Measurements from ENCODE around the gene ZNF385D.
A peak's percentile ranks its signal among the peaks of the same experiment; 100 is the strongest.

ZNF385D gene

DNA sequence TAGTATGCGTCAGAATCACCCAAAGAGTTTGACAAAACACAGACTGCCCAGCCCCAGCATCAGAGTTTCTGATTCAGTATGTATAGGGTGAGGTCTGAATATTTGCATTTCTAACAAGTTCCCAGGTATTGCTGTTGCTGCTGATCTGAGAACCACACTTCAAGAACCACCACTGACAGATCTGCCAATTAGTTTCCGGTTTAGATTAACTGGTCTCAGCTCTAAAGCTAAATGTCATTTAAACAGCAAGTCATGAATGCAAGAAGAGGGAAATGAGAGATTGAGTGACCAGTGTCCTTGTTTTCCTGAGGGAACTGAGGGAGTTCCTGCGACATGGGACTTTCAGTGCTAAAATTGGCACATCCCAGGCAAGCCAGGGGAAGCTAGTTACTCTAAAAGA is 305.0 kb downstream of the ZNF385D start:
- H3K4me3 ChIP-seq (ENCODE audit: low read depth, low read length), result no peak overlapping the region
- TF ChIP-seq, protein P1, sequence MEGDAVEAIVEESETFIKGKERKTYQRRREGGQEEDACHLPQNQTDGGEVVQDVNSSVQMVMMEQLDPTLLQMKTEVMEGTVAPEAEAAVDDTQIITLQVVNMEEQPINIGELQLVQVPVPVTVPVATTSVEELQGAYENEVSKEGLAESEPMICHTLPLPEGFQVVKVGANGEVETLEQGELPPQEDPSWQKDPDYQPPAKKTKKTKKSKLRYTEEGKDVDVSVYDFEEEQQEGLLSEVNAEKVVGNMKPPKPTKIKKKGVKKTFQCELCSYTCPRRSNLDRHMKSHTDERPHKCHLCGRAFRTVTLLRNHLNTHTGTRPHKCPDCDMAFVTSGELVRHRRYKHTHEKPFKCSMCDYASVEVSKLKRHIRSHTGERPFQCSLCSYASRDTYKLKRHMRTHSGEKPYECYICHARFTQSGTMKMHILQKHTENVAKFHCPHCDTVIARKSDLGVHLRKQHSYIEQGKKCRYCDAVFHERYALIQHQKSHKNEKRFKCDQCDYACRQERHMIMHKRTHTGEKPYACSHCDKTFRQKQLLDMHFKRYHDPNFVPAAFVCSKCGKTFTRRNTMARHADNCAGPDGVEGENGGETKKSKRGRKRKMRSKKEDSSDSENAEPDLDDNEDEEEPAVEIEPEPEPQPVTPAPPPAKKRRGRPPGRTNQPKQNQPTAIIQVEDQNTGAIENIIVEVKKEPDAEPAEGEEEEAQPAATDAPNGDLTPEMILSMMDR (conservative IDR thresholded peaks at IDR 0.05; ENCODE audit: low read depth, low read length), result no peak
- DNase-seq (ENCODE audit: low read depth), result no peak

DNA sequence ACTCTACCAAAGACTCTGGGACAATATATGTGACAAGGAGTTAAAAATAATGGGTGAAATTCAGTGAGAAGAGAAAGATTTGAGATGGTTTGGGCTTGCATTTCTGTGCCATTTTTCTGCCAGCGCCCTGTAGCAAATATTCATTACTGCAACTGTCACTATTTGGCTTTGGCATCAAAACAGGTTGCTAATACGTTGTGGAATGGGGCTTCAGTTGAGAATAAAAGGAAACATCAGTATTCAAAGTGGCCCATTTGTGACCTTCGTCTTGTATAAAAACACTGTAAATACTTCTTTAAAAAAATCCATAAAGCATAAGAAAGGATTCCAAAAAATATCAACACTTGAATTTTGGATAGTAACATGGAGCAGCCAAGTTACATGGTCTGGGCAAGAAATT is 309.2 kb downstream of the ZNF385D start:
- no peak overlapping the region for H3K4me3 ChIP-seq (ENCODE audit: low read depth, low read length)
- TF ChIP-seq, protein P1 (conservative IDR thresholded peaks at IDR 0.05; ENCODE audit: low read depth, low read length), result no peak
- no peak for DNase-seq (ENCODE audit: low read depth)

DNA sequence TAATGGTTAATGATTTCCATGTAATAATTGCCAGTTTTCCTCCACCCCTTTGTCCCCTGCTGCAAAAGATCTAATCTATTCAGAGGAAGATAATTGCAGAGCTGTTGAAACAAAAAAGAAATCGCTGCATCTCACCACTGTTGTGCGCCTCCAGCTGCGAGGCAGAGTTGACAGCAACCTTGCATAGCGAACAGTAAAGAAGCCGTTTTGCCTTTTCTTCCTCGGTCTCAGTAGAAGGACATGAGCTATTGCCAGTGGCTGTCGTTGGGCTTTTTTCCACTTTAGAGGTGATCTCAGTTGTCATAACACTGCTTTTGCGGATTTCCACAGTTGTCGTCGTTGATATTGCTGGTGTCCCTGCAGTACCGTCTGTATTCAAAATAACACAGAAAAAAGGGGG is 314.2 kb downstream of the ZNF385D start:
- TF ChIP-seq, protein P1 (conservative IDR thresholded peaks at IDR 0.05; ENCODE audit: low read depth, low read length), result no peak

DNA sequence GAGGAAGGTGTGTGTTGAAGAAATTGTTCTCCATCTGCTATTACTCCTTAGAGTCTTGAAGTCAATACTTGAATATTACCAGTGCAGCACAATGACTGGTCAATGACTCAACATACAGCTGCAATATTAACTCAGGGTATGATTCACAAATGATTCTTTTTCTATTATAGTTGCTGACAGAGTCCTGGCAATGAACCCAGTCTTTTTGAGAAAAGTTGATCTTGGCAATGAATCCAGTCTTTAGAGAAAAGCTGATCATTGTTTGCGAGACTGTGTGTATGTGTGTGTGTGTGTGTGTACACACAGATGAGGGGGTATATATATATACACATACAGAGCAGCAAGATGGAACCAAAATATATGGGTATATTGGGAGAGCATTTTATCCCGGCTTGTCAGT is 315.1 kb downstream of the ZNF385D start:
- no peak overlapping the region for H3K4me3 ChIP-seq (ENCODE audit: low read depth, low read length)
- TF ChIP-seq, protein P1 (conservative IDR thresholded peaks at IDR 0.05; ENCODE audit: low read depth, low read length), result no peak
- DNase-seq (ENCODE audit: low read depth), result peak; percentile 86

More for the DNA sequence above, 314.2 kb downstream of the ZNF385D start:
- no peak overlapping the region for H3K4me3 ChIP-seq (ENCODE audit: low read depth, low read length)
- no peak for DNase-seq (ENCODE audit: low read depth)

DNA sequence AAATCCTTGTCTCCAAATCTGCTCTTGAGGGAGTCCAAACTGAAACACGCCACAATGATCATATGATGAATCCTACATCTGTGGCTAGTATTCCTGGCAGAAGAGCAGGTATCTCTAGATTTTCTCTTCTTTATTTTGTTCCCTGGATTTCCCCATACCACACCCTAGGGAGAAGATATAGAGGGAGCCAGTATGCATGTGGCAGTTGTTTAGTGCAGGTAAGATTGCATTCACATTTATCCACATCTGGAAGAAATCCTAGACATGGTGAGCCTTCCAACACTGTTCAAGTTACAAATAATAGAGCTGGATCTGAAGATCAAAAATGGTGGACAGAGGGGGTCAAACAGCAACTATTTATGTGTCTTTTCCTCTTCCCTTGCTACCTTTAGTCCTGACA is 316.7 kb downstream of the ZNF385D start:
- H3K4me3 ChIP-seq (ENCODE audit: low read depth, low read length), result no peak overlapping the region
- TF ChIP-seq, protein P1 (conservative IDR thresholded peaks at IDR 0.05; ENCODE audit: low read depth, low read length), result no peak
- no peak for DNase-seq (ENCODE audit: low read depth)

DNA sequence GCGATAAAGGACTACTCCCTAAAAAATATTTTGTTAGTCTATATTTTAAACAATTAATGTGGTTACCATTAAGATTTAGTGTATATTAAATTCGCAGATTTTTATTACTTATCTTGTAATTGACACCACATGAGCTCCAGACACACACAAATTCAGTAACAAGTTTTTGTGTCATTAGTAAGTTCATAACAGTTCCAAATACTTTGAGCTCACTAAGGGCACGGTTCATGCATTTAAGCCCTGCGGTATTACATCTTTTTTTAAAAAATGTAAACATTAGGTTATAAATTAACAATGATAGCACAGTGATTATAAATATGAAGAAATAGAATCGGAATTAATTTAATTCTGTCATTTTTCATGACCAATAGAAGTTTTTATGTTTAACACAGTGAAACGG is 317.3 kb downstream of the ZNF385D start:
- DNase-seq (ENCODE audit: low read depth), result no peak
- TF ChIP-seq, protein P1 (conservative IDR thresholded peaks at IDR 0.05; ENCODE audit: low read depth, low read length), result no peak
- no peak overlapping the region for H3K4me3 ChIP-seq (ENCODE audit: low read depth, low read length)

DNA sequence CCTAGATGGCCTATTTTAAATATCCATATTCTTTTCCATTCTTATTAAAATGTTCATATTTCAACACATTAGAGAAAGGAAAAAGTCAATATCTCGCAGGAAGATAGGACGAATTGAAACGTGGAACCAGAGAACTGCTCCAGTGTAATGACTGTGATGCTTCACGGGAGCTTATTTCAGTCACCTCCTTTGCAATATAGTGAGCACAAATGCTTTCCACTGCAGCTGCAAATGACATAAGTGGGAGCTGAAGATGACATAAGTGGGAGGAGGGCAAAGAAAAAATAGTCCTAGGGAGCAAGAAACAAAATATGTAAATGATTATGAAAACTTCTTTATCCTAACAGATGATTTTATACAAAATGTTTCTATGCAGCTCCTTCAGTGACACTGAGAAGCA is 324.1 kb downstream of the ZNF385D start:
- H3K4me3 ChIP-seq (ENCODE audit: low read depth, low read length), result no peak overlapping the region
- TF ChIP-seq, protein P1 (conservative IDR thresholded peaks at IDR 0.05; ENCODE audit: low read depth, low read length), result no peak
- no peak for DNase-seq (ENCODE audit: low read depth)
